Panc1 (cell line): ENCODE data around the gene KRT15. TPM values are rescaled to one million over a fixed set of nuclear protein-coding genes. Genes with fewer than 3 reads are reported as not detected.
A peak's percentile ranks its signal among the peaks of the same experiment; 100 is the strongest.

Experiments
- ATAC-seq: fragments of 200-7000 bp; cut with Tn5 transposase; 2 replicates; pipeline ENCODE4 v1.9.1; 2020; ENCODE audit warnings: mild to moderate bottlenecking, moderate library complexity
- BruUV-seq: library from RNA; stranded (reverse); fragments of 400-500 nt; replicated peaks from 2 replicates; lab custom pipeline; 2021; lab: Mats Ljungman, UMichigan
- CTCF ChIA-PET: fragments of 300-600 bp; sonication (Branson Sonifier 250); formaldehyde crosslinking; loops from one replicate; lab custom pipeline; 2022; ENCODE audit warnings: antibody characterized with exemption; lab: Charles Lee
- POLR2A ChIA-PET: fragments of 300-600 bp; sonication (Branson Sonifier 250); formaldehyde crosslinking; loops from one replicate; lab custom pipeline; 2022; ENCODE audit warnings: antibody characterized with exemption; lab: Charles Lee
- DNase-seq: peaks from one replicate; pipeline ENCODE4 v3.0.0-alpha.2; 2010; ENCODE audit warnings: low read depth, low spot score
- H3K27ac ChIP-seq: 2 replicates; pipeline ENCODE4 v1.5.1; 2011; ENCODE audit warnings: mild to moderate bottlenecking, low read length, inconsistent platforms
- H3K27me3 ChIP-seq: fragments of 200-500 bp; sonication (Bioruptor generic); 2 replicates; pipeline ENCODE4 v1.6.0; 2014; ENCODE audit warnings: low read length, inconsistent platforms; ENCODE audit not compliant: control insufficient read depth, insufficient read depth
- H3K36me3 ChIP-seq: fragments of 200-500 bp; sonication (Bioruptor generic); 2 replicates; pipeline ENCODE4 v1.5.1; 2014; ENCODE audit warnings: inconsistent platforms, mild to moderate bottlenecking, low read length, moderate library complexity; ENCODE audit not compliant: control insufficient read depth, insufficient read depth
- H3K4me1 ChIP-seq: 2 replicates; pipeline ENCODE4 v1.5.1; 2011; ENCODE audit warnings: inconsistent platforms, mild to moderate bottlenecking, low read length, moderate library complexity; ENCODE audit not compliant: control insufficient read depth, insufficient read depth
- H3K4me3 ChIP-seq, 2 experiments: 2 replicates each; pipeline ENCODE4 v1.5.1; 2011 to 2012; ENCODE audit warnings: low read depth in 2 of 2, low read length in 2 of 2, mild to moderate bottlenecking in 2 of 2, inconsistent platforms in 1 of 2, moderate library complexity in 1 of 2
- H3K9me3 ChIP-seq: fragments of 200-500 bp; sonication (Bioruptor generic); 2 replicates; pipeline ENCODE4 v1.5.1; 2014; ENCODE audit warnings: low read depth, mild to moderate bottlenecking, inconsistent platforms, low read length, moderate library complexity; ENCODE audit not compliant: control insufficient read depth, insufficient read depth
- POLR2AphosphoS5 ChIP-seq: IDR thresholded peaks from 2 replicates; pipeline ENCODE4 v1.6.1; 2012; ENCODE audit warnings: mild to moderate bottlenecking, low read depth, low read length, moderate library complexity
- SIN3A ChIP-seq: IDR thresholded peaks from 2 replicates; pipeline ENCODE4 v1.6.1; 2012; ENCODE audit warnings: low read depth, mild to moderate bottlenecking, low read length, moderate library complexity, borderline replicate concordance; ENCODE audit not compliant: insufficient read depth
- TCF7L2 ChIP-seq: IDR thresholded peaks from 2 replicates; pipeline ENCODE4 v1.6.1; 2011; ENCODE audit warnings: mild to moderate bottlenecking, low read depth, low read length, inconsistent platforms
- in situ Hi-C: cut with HindIII; loops from 2 replicates; pipeline ENCODE4 v1.10.0; 2016; ENCODE audit warnings: low sequenced_read_pairs, low pct_unique_long_range_greater_than_20kb
- intact Hi-C: fragments of 100-400 bp; cut with micrococcal nuclease; formaldehyde crosslinking; loops from one replicate; pipeline ENCODE4 v1.10.0; 2022; ENCODE audit not compliant: unreplicated experiment
- total RNA-seq: library from RNA; stranded (reverse); gene quantifications from one replicate; pipeline ENCODE4 v1.2.1, GENCODE V29; 2021; ENCODE audit not compliant: unreplicated experiment
- TF ChIP-seq, protein P1 (sequence below), 2 experiments: IDR thresholded peaks; 2 replicates each; pipeline ENCODE4 v1.6.1; 2011 to 2012; ENCODE audit warnings: low read depth in 2 of 2, control low read depth in 1 of 2, low read length in 1 of 2, mild to moderate bottlenecking in 1 of 2, moderate library complexity in 1 of 2; ENCODE audit not compliant: insufficient read depth in 1 of 2
- TF ChIP-seq, protein P2 (sequence below): fragments of 450-650 bp; IDR thresholded peaks from 2 replicates; pipeline ENCODE4 v1.5.1; 2017; ENCODE audit warnings: mild to moderate bottlenecking

Gene KRT15
- total RNA-seq, 1 experiment from 2014 or later = 70.4 TPM

- in situ Hi-C loops = no loop called here
- no peaks in the 10 kb centered on the region for H3K27me3 ChIP-seq
- intact Hi-C loops = no loop called here
- H3K36me3 ChIP-seq = no peaks in the 10 kb centered on the region
- no TSS peak for BruUV-seq
- TF ChIP-seq SIN3A = no peak
- TF ChIP-seq TCF7L2 = no peak
- TF ChIP-seq, protein P1, sequence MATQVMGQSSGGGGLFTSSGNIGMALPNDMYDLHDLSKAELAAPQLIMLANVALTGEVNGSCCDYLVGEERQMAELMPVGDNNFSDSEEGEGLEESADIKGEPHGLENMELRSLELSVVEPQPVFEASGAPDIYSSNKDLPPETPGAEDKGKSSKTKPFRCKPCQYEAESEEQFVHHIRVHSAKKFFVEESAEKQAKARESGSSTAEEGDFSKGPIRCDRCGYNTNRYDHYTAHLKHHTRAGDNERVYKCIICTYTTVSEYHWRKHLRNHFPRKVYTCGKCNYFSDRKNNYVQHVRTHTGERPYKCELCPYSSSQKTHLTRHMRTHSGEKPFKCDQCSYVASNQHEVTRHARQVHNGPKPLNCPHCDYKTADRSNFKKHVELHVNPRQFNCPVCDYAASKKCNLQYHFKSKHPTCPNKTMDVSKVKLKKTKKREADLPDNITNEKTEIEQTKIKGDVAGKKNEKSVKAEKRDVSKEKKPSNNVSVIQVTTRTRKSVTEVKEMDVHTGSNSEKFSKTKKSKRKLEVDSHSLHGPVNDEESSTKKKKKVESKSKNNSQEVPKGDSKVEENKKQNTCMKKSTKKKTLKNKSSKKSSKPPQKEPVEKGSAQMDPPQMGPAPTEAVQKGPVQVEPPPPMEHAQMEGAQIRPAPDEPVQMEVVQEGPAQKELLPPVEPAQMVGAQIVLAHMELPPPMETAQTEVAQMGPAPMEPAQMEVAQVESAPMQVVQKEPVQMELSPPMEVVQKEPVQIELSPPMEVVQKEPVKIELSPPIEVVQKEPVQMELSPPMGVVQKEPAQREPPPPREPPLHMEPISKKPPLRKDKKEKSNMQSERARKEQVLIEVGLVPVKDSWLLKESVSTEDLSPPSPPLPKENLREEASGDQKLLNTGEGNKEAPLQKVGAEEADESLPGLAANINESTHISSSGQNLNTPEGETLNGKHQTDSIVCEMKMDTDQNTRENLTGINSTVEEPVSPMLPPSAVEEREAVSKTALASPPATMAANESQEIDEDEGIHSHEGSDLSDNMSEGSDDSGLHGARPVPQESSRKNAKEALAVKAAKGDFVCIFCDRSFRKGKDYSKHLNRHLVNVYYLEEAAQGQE (IDR thresholded peaks at IDR 0.05; ENCODE audit: insufficient read depth in 1 of 2, low read depth in 2 of 2, low read length in 1 of 2) = no peak
- no peak for TF ChIP-seq POLR2AphosphoS5
- TF ChIP-seq, protein P2, sequence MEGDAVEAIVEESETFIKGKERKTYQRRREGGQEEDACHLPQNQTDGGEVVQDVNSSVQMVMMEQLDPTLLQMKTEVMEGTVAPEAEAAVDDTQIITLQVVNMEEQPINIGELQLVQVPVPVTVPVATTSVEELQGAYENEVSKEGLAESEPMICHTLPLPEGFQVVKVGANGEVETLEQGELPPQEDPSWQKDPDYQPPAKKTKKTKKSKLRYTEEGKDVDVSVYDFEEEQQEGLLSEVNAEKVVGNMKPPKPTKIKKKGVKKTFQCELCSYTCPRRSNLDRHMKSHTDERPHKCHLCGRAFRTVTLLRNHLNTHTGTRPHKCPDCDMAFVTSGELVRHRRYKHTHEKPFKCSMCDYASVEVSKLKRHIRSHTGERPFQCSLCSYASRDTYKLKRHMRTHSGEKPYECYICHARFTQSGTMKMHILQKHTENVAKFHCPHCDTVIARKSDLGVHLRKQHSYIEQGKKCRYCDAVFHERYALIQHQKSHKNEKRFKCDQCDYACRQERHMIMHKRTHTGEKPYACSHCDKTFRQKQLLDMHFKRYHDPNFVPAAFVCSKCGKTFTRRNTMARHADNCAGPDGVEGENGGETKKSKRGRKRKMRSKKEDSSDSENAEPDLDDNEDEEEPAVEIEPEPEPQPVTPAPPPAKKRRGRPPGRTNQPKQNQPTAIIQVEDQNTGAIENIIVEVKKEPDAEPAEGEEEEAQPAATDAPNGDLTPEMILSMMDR = no peak
- ATAC-seq (no peak), DNase-seq (no peak)
- H3K9me3 ChIP-seq = no peaks in the 10 kb centered on the region
- peak overlapping the region; percentile 19; the same call in 1 of the 2 replicates for H3K27ac ChIP-seq
- ChIA-PET POLR2A (no interaction called here), CTCF (interaction anchor here (0.5 to 1.0 kb wide), 3 partner anchors 25 to 97 kb away, joined by 3 to 15 read pairs (median 3); no protein-coding TSS in a partner anchor)
- no peak overlapping the region for H3K4me3 ChIP-seq
- peaks cover 12% of the 10 kb centered on the region for H3K4me1 ChIP-seq
Observed at GRCh38 chr17:41553987-41554680, 35.4 kb upstream of the KRT15 start.

- Histone ChIP-seq H3K27ac (no peak overlapping the region), H3K4me3 (no peak overlapping the region), H3K36me3 (no peaks in the 10 kb centered on the region), H3K4me1 (peaks cover 21% of the 10 kb centered on the region), H3K9me3 (no peaks in the 10 kb centered on the region), H3K27me3 (no peaks in the 10 kb centered on the region)
- POLR2A ChIA-PET = no interaction called here
- in situ Hi-C loops = no loop called here
- ATAC-seq = no peak
- BruUV-seq = no TSS peak
- no peak for DNase-seq
- intact Hi-C loops = no loop called here
- TF ChIP-seq, protein P1 (IDR thresholded peaks at IDR 0.05; ENCODE audit: insufficient read depth in 1 of 2, low read depth in 2 of 2, low read length in 1 of 2) = no peak
- TF ChIP-seq TCF7L2 = no peak
- no peak for TF ChIP-seq POLR2AphosphoS5
- TF ChIP-seq, protein P2 = no peak
- no peak for TF ChIP-seq SIN3A
- CTCF ChIA-PET = interaction anchor here (0.6 to 1.0 kb wide), 2 partner anchors 26 to 95 kb away, joined by 3 to 15 read pairs; no protein-coding TSS in a partner anchor
Observed at GRCh38 chr17:41553176-41553575, 34.5 kb upstream of the KRT15 start.
